NCI-H748 (cell line): Measurements from ENCODE around the gene GBA2.
A peak's percentile ranks its signal among the peaks of the same experiment; 100 is the strongest.

Source experiments
- DNase-seq: peaks from one replicate; lab custom pipeline; 2025; ENCODE audit not compliant: unreplicated experiment; lab: John Stamatoyannopoulos, UW

GBA2 gene

DNA sequence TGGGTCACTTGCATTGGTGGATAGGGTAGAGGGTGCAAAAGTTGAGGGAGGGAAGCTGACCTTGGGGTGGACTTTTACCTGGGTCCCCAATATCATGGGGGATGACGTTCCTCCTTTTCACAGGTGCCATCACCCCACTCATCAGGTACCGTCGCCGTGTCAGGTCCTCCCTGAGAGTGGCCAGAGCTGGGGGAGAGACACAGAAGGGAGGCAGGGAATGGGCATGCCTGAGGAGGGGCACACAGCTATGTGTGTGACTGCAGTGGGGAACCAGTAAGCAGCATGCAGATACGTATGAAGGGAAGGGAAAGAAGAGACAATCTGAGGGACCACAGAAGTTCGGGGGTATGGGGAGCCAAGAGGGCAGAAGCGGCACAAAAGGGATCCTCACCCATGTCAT lies 10.1 kb downstream of the GBA2 start:
- no peak for DNase-seq

DNA sequence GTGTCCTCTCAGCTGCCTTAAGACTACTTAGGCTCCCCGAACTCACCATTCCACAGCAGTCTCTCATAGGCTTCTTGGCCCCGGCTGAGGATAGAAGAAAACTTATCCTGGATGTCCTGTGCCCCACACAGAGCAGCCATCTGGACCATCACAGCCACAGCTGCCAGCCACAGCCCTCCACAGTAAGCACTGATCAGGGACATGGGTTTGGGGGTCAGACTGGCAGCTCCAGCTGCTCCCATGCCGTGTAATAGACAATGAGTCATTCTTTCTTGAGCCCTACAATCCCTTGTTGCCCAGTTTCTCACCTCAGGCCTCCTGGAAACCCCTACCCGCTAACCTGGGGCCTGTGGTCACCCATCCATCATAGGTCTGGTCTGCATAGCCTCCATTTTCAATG lies 10.8 kb downstream of the GBA2 start:
- no peak for DNase-seq

DNA sequence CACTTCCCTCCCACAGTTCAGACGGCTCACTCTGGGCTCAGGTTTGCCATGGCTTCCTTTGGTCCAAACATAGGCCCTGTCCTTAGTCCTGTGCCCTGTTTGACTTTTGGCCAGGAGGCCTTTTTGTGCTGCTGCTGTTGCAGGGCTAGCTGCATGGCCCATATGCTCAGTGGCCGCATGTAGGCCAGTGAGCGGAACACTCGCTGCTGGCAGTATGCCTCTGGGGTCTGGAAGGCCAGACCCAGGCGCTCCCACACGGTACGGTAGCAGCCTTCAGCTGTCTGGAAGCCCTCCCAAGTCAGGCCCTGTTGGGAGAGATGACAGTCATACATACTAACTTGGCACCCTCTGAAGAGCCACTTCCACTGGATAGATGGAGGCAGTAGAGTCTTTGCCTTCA lies 11.9 kb downstream of the GBA2 start:
- no peak for DNase-seq

DNA sequence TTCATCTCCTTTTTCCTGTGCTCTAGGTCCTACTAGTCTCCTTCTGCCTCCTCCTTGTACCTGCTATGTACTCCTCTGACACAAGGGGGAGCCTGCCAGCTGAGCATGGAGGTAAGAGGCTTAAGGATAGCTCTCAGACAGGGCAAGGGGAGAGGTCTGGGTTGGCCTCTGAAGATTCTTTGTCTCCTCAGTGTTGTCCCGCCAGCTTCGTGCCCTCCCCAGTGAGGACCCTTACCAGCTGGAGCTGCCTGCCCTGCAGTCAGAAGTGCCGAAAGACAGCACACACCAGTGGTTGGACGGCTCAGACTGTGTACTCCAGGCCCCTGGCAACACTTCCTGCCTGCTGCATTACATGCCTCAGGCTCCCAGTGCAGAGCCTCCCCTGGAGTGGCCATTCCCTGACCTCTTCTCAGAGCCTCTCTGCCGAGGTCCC lies 12.8 kb downstream of the GBA2 start:
- peak; percentile 66 for DNase-seq

DNA sequence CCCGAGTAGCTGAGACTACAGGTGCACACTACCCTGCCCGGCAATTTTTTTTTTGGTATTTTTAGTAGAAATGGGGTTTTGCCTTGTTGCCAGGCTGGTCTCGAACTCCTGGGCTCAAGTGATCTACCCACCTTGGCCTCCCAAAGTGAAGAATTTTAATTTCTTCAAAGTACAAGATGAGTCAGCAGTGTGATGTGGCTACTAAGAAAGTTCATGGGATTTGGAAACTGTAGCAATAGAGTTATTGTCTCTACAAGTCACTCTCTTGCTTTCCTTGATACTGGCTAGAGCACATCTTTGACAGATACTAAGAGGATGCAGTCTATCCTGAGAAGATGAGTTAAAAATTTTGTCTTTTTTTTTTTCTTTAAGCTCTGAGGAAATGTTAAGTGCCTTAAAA lies 14.9 kb downstream of the GBA2 start:
- DNase-seq = no peak

DNA sequence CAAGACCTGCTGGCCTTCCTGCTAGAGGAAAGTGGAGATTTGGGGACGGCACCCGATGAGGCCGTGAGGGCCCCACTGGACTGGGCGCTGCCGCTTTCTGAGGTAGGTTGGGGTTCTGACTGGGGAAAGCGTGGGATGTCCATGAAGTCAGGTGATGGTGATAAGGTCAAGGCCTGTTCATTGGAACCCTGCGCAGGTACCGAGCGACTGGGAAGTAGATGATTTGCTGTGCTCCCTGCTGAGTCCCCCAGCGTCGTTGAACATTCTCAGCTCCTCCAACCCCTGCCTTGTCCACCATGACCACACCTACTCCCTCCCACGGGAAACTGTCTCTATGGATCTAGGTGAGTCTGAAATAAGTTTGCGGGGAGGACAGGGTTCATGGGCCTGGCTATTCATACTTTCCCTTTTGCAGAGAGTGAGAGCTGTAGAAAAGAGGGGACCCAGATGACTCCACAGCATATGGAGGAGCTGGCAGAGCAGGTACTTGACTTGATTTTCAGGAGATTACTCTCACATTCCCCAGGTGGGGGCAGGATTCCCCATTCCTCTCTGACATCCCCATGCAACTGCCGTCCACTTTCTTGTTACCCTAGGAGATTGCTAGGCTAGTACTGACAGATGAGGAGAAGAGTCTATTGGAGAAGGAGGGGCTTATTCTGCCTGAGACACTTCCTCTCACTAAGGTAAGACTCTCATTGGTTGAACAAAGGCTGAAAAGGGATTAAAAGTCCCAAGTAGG lies 16.1 kb downstream of the GBA2 start:
- peak; percentile 67 for DNase-seq

DNA sequence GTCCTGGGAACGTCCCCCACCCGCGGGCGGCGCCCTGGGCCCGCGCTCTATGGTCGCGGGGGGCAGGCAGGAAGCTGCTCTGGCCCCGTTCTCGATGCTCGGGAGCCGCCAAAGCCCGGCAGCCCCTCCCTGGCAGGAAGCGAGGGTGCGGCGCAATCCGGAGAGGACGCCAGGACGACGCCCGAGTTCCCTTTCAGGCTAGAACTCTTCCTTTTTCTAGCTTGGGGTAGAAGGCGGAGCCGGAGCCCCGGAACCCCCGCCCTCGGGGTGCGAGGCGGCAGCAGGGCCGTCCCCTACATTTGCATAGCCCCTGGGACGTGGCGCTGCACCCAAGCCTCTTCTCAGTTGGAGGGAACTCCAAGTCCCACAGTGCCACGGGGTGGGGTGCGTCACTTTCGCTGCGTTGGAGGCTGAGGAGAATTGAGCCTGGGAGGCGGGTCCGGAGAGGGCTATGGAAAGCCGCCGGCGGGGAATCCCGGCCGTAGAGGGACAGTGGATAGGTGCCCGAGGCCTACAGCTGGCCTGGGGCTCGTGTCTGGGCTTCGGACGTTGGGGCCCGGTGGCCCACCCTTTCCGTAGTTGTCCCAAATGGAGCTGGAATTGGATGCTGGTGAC lies 16.7 kb downstream of the GBA2 start, which contains the start of the genes CREB3 and TLN1:
TSS of gene CREB3 (plus strand) at position 482 of the 615 bp plus-strand sequence. CDS start at position 589, 107 bp downstream.
TSS of gene TLN1 (minus strand) at position 11 of the 615 bp plus-strand sequence. CDS start 6,501 bp downstream, outside the sequence.
- DNase-seq = peak; percentile 100

DNA sequence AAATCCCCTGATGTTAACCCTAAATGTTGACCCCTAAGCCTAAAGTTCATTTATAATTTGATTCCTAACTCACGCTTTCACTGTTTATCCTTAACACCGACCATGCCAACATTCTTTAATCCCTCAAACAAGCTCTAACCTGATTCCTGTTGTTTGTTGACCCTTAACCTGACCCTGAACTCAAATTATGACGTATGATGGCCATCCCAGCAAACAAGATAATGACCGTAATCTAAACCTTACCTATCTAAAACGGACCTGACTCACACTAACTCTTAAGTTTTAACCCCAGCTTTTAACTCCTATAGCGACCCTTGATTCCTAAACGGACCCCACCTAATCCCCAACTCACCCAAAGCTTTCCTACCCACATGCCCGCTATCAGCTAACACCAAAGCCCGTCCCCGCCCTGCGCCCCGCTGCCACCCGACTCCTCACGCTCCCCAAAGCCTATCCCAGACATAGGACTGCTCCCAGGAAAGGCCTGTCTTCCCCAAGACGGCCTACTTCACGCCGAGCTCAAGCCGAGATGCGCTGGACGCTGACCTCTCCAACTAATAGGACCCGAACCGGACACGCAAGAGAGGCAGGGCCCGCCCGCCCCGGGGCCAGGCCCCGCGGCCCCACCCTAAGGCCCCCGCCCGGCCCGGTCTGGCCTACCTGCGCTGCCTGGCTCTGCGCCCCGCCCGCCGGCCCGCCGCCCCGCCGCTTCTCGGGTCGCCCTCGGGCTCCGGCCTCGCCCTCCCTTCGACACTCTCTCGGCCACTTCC lies 17.4 kb downstream of the GBA2 start:
- DNase-seq = no peak

DNA sequence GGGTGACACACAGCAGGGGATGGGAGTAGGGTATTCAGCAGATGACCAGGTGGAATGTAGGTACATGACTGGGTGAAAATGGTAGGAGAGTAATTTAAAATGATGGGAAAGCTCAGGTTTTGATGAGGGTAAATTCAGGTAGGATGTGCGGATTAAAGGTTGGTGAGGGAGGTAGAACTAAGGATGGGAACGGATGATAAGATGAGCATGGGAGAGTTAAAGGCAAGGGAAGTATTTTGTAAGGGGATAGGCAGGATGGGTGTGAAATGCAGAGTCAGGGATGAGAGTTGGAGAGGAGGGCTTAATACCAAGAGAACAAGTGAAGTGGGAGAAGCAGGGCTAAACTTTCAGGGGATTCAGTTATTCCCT lies 18.6 kb downstream of the GBA2 start:
- DNase-seq = no peak

DNA sequence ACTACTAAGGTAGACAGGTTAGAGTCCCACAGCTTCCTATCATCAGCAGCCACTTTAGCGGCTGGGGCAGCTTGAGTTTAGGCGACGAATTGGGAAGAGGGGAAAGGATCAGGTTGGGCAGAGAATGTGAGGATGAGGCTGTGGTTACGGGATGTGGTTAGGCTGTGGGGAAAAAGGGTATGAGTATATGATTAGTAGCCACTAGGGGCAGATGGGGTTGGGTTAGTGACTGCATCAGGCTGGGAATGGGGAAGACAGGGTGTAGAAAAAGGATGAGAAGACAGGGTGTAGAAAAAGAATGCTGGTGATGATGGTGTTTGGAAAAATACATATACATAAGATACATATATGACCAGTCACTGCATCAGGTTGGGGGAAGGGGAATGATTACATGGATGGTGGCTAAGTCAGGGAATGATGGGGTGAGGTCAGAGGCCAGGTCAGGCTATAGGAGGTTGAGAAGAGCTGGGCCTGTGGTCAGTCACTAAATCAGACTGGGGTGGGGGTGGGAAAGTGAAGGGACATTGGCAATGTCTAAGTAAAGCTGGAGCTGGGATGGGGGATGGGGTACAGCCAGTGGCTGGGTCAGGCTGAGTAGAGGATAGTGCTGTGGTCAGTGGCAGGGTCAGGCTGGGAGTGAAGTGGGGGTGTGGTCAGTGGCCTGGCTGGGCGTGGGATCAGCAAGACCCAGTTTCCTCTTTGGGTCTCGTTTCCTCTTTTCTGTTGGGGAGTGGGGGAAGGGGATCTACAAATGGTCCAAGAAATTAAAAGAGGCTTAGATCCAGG lies 19.1 kb downstream of the GBA2 start:
- DNase-seq = peak; percentile 10

DNA sequence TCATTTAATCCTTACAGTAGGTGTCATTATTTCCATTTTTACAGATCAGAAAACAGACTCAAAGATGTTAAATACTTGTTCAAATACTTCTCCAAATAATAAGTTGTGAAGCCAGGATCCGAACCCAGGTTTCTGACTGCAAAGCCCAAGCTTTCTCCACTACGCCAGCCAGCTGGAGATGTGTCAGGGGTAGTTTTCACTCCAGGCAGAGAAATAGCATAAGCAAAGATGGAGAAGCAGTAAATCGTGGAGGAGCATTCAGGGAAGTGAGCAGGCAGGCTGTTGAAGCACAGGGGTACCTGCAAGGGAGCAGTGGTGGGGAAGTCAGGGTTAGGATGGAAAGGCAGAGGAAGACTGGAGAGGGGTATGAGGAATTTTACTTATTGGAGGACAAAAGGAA lies 19.9 kb downstream of the GBA2 start:
- DNase-seq = no peak

DNA sequence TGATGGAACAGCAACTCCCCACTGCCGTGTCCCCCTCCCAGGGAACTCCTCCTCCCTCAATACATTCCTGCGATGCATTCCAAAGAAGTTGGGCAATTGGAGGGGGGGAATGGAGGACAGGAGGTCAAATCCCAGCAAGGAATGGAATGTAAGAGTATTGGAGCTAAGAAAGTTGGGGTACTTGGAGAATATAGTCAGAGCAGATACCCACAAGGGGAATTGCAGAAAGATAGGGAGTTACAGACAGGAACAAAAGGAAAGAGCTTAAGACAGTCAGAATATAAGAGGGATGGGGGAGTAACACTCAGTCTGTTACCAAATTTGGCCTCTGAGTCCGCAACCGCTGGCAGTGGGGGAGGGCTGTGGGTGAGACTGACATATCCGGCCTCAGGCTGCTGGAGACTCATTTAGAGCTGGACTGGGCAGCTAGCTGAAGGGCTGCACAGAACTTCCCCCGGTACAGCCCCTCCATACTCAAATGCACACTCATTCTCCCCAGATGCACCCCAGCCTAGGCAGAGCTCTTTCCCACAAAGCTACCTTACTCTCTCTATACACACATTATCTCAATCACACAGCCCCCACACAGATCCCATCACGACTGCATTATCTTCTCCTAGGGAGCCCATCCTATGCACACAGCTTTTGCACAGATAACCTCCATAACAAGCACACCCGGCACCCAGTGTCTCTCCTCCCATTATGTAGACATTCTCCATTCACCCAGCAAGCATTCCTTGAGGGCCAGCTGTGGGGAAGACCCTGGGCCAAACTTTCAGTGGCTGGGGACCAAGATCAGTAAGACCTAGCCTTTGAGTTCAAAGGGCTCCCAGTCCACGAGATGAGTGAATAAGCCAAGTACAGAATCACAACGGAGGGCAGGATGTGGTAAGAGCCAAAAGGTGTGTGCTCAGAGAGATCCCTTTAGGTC lies 20.7 kb downstream of the GBA2 start:
- DNase-seq = no peak

DNA sequence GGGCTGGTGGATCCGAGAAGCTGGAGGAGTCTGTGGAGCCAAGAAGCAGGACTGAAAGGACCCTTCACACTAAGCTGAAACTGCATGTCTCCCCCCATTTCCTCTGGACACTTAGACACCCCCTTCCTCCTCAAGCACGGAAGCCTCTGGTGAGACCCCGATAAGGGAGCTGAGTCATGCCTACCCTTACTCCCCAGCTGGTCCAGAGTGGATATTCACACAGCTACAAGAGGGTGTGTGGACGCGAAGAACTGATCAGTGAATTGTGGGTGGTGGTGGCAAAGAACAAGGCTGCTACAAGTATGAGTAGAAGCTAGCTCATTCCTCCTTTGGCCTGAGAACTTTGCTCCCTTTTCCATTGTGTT lies 21.4 kb downstream of the GBA2 start:
- DNase-seq = no peak

DNA sequence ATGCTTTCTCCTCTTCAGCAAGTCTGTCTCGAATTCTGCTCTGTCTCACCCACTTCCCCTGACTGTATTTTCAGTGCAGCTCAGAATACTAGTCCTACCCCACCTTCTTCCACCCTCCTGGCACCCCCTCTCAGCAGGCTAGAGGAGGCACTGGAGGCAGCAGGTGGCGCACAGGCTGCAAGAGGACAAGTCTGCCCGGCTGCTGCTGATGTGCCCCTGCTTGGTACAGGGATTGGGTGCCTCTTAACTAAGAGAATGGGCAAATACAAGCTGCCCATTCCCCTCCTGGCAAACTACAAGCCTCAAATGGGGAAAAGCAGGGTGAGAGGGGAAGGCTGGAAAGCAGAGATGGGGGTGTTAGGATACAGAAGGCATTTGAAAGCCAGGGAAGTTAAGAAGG lies 22.1 kb downstream of the GBA2 start:
- no peak for DNase-seq

DNA sequence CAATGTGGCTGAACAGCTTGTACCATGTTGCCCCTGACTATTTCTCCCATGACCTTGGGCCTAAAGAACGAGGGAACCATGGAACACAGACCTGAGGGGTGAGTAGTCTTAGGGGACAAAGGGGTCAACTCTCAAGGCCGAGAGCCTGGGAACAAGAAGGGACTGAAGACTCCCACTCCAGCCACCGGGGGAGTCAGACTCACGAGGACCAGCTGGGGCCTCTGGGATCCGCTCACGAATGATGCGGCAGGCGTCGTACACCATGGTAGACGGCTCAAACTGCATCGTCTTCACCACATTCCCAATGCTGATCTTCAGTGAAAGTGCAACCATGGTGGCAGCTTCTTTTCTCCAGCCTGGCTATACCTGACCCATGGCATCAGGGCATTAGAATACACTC lies 23.7 kb downstream of the GBA2 start:
- DNase-seq = no peak

DNA sequence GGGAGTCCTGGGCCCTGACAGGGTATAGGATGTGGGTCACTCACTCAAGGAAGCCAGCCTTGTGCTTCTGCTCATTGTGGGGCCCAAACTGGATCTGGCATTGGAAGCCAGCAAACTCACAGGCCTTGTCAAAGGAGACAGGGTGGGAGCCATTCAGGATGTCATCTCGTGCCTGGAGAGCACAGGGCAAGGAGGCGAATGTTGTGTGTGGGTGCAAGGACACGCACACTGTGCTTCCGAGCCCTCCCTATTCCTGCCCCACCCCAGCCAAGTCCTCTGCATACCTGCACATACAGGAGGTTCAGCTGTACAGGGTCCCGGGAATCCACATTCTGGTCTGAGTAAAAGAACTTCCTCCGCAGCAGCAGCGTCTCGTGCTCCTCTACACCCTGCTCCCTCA lies 25.1 kb downstream of the GBA2 start:
- DNase-seq = no peak

DNA sequence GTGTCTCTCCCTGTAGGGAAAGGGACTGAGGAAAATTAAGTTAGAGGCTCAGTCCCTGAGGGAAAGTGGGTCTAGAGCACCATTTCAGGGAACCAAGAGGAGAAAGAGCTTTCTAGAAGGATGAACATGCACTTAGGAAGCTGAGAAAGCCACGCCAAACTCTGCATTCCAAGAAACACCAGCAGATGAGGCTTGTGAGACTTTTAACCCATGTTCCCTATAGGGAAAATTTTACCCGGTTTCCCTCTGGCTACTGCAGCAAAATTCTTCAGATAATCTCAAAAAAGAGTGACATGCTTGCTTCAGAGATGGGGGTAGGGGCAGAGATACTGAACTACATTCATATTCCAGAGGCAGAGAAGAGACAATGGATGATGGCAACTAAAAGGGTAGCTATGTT lies 25.6 kb downstream of the GBA2 start:
- DNase-seq = no peak

DNA sequence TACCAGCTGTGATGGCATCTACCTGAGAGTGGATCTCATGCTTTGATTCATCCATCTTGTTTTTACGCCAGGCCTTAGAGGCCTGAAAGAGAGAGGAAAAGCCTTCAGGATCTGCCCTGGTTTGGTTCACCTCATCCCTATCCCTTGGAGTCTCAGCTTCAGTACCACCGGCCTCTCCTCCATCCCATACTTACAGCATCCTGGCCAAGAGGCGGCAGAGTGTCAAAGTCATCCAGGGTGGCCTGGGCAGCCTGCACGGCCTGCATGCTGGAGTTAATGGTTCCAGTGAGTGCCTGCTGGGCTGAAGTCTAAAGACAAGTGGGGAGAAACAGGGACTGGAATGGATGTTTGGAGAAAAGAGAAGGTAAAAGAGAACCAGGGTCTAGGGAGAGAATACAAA lies 29.5 kb downstream of the GBA2 start:
- DNase-seq = no peak

DNA sequence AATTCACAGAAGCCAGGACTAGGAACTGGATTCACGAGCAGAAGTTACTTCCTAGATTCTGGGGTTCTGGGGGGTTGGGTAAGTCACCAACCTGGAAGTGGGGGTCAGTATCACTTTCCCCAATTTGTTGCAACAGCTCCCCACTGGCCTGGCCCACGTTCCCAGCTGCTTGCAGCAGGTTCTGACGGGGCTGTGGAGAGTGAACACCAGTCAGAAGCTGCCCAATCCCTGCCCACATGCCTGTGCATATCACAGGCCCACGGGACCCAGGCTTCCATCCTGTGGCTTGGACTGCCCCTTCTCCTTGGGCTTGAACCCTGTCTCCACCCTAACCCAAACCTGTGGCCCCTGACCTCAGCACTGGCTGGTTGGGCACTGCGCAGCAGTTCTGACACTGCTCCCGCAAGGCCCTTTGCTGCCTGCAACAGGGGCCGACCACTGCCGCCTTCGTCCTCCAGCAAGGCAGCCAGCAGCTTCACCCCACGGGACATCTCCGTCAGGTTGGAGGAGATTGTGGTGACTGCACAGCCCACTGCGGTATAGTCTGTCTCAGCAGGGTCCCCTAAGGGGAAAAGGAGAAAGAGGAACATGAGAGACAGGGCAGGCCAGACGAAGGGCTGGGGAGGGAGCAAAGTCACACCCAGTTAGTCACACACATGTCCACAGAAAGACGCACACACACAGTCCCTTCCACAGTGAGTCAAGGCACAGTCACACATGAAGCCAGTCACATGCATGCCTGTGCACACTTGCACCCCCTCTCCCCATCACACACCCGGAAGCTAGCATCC lies 30.1 kb downstream of the GBA2 start:
- no peak for DNase-seq
